SK-N-MC (cell line): Measurements from ENCODE around the gene PPP2R3A.

ENCODE experiments used
- DNase-seq: peaks from one replicate; pipeline ENCODE4 v3.0.0-alpha.2; 2011; ENCODE audit warnings: low read depth, low spot score
- H3K27ac ChIP-seq: fragments of 200-600 bp; sonication (generic); 2 replicates; pipeline ENCODE4 v1.5.1; 2016; ENCODE audit warnings: mixed run types
- H3K36me3 ChIP-seq: fragments of 200-600 bp; sonication (generic); 2 replicates; pipeline ENCODE4 v1.6.1; 2017; ENCODE audit warnings: antibody characterized with exemption, low read length, mixed read lengths; ENCODE audit not compliant: insufficient read depth
- H3K4me3 ChIP-seq: fragments of 200-600 bp; sonication (generic); 2 replicates; pipeline ENCODE4 v1.5.1; 2016
- H3K9ac ChIP-seq: fragments of 200-600 bp; sonication (generic); 2 replicates; pipeline ENCODE4 v1.8.0; 2017; ENCODE audit warnings: mixed run types, mixed read lengths; ENCODE audit not compliant: insufficient read length
- H3K9me3 ChIP-seq: fragments of 200-600 bp; sonication (generic); 2 replicates; pipeline ENCODE4 v1.6.1; 2017; ENCODE audit warnings: low read depth, mild to moderate bottlenecking, antibody characterized with exemption, low read length, moderate library complexity, mixed read lengths
- EZH2 ChIP-seq: fragments of 200-600 bp; sonication (generic); IDR thresholded peaks from one replicate; pipeline ENCODE4 v1.6.1; 2017; ENCODE audit warnings: antibody characterized with exemption
- FOXP2 ChIP-seq: optimal IDR thresholded peaks from 2 replicates; pipeline ENCODE3; 2011; ENCODE audit warnings: mild to moderate bottlenecking, moderate library complexity; ENCODE audit not compliant: insufficient read depth; ENCODE audit errors: extremely low read length, control extremely low read depth
- POLR2AphosphoS5 ChIP-seq: IDR thresholded peaks from 2 replicates; pipeline ENCODE4 v1.6.1; 2012; ENCODE audit warnings: mild to moderate bottlenecking, low read depth, low read length, borderline replicate concordance

PPP2R3A gene

DNA sequence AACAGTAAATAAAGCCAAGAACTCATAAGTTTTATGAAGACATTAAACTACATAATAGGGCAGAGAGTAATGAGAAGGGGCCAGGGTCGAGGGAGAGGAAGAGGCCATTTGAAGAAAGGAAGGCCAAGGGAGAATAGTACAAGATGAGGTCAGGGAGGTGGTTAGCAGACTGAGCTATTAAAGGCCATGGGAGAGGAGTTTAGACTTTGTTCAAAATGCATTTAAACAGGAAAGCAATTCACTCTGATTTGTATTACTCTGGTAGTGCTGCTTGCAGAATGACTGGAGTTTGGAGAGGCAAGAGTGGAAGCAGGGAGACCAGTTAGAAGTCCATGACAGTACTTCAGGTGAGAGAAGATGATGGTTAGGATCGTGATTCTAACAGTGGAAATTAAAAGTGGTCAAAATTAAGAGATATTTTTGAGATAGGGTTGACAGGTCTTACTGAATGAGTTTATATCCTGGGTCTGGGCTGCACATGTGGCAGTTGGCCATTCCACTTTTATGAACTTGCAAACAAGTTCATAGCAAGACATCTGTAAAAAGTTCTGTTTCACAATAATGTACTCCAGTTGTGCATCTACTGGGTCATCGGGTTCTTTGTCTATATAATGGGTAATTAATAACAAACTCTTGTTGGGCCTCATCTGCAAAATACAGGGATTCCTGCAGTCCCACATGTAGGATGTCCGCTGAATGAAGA, 16.3 kb downstream of the PPP2R3A start:
- Histone ChIP-seq H3K9ac (no peak overlapping the region), H3K9me3 (no peaks in the 10 kb centered on the region), H3K27ac (no peak overlapping the region), H3K36me3 (no peaks in the 10 kb centered on the region), H3K4me3 (no peak overlapping the region)
- no peak for TF ChIP-seq FOXP2
- TF ChIP-seq EZH2, result no peak
- no peak for TF ChIP-seq POLR2AphosphoS5
- no peak for DNase-seq

DNA sequence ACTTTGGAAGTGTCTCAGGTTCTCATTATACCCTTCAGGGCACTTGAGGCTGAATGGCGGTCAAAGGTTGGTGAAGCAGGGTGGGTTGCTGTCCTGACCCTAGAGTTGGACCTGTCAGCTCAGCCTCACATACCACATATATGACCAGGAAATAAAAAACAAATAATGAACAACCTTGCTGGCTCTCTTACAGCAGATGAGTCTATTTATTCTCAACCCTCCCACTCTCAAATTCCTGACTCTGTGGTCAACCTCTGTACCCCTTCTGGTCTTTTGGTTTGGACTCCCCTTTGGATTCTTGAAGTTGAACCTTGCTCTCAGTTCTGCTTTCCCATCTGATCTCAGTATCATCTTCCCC, 16.9 kb downstream of the PPP2R3A start:
- Histone ChIP-seq H3K4me3 (no peak overlapping the region), H3K27ac (no peak overlapping the region), H3K36me3 (no peaks in the 10 kb centered on the region), H3K9me3 (no peaks in the 10 kb centered on the region), H3K9ac (no peak overlapping the region)
- TF ChIP-seq FOXP2, result no peak
- no peak for TF ChIP-seq EZH2
- no peak for TF ChIP-seq POLR2AphosphoS5
- no peak for DNase-seq

GRCh38 chr3:135982922-135983581, 17.5 kb downstream of the PPP2R3A start:
- TF ChIP-seq POLR2AphosphoS5 (no peak), FOXP2 (no peak), EZH2 (no peak)
- no peaks in the 10 kb centered on the region for H3K9me3 ChIP-seq
- no peak for DNase-seq

DNA sequence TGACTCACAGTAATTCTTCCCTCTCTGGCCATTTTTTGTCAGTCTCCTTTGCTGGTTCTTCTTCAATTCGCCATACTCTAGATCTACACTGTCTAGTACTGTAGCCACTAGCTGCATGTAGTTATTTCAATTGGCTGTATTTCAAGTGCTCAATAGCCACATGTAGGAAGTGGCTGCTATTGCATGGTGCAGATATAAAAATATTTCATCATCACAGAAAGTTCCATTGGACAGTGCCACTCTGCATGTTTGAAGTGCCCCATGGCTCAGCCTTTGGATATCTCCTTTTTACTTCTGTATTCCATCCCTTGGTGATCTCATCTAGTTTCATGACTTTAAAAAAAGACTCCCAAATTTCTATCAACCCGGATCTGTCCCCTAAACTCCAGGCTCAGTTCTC, 22.1 kb downstream of the PPP2R3A start:
- TF ChIP-seq FOXP2, result no peak
- no peak for TF ChIP-seq POLR2AphosphoS5
- no peak for TF ChIP-seq EZH2
- Histone ChIP-seq H3K9me3 (no peaks in the 10 kb centered on the region), H3K27ac (no peak overlapping the region), H3K36me3 (no peaks in the 10 kb centered on the region), H3K4me3 (no peak overlapping the region), H3K9ac (no peak overlapping the region)
- DNase-seq, result no peak

More at GRCh38 chr3:135982922-135983581, 17.5 kb downstream of the PPP2R3A start:
- no peak overlapping the region for H3K9ac ChIP-seq
- no peaks in the 10 kb centered on the region for H3K36me3 ChIP-seq
- no peak overlapping the region for H3K27ac ChIP-seq
- H3K4me3 ChIP-seq, result no peak overlapping the region

- TF ChIP-seq EZH2 (no peak), FOXP2 (no peak), POLR2AphosphoS5 (no peak)
- H3K27ac ChIP-seq, result no peak overlapping the region
- no peak for DNase-seq
- H3K36me3 ChIP-seq, result no peaks in the 10 kb centered on the region
- H3K9me3 ChIP-seq, result no peaks in the 10 kb centered on the region
- H3K9ac ChIP-seq, result no peak overlapping the region
- H3K4me3 ChIP-seq, result no peak overlapping the region
Measured at GRCh38 chr3:135989242-135989641, 23.7 kb downstream of the PPP2R3A start.

- Histone ChIP-seq H3K9me3 (no peaks in the 10 kb centered on the region), H3K9ac (no peak overlapping the region), H3K27ac (no peak overlapping the region), H3K36me3 (no peaks in the 10 kb centered on the region), H3K4me3 (no peak overlapping the region)
- DNase-seq, result no peak
- TF ChIP-seq FOXP2 (no peak), POLR2AphosphoS5 (no peak), EZH2 (no peak)
Measured at GRCh38 chr3:135990903-135991302, 25.4 kb downstream of the PPP2R3A start.

GRCh38 chr3:135991621-135992020, 26.1 kb downstream of the PPP2R3A start:
- no peak overlapping the region for H3K9ac ChIP-seq
- DNase-seq, result no peak
- no peak for TF ChIP-seq POLR2AphosphoS5
- TF ChIP-seq FOXP2, result no peak
- no peak for TF ChIP-seq EZH2
- H3K4me3 ChIP-seq, result no peak overlapping the region
- H3K9me3 ChIP-seq, result no peaks in the 10 kb centered on the region
- H3K36me3 ChIP-seq, result no peaks in the 10 kb centered on the region
- H3K27ac ChIP-seq, result no peak overlapping the region

DNA sequence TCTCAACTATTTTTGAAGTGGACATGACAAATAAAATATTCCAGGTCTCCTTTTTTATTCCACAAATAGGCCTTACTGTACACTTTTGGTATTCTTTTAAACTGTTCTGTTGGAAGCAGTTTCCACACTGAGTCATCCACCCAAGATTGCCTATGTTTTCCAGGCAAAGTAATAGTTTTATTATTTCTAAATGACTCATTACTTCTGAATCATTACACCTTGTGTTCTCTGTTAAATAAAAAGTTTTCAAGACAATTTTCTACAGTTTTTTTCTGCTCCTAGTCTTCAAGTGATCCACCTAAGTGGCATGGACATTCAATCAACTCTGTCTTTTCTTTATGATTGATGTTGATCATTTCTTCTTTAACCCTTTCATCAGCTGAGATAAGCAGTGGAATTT, 26.5 kb downstream of the PPP2R3A start:
- no peak overlapping the region for H3K27ac ChIP-seq
- no peaks in the 10 kb centered on the region for H3K9me3 ChIP-seq
- no peak for TF ChIP-seq POLR2AphosphoS5
- TF ChIP-seq FOXP2, result no peak
- TF ChIP-seq EZH2, result no peak

DNA sequence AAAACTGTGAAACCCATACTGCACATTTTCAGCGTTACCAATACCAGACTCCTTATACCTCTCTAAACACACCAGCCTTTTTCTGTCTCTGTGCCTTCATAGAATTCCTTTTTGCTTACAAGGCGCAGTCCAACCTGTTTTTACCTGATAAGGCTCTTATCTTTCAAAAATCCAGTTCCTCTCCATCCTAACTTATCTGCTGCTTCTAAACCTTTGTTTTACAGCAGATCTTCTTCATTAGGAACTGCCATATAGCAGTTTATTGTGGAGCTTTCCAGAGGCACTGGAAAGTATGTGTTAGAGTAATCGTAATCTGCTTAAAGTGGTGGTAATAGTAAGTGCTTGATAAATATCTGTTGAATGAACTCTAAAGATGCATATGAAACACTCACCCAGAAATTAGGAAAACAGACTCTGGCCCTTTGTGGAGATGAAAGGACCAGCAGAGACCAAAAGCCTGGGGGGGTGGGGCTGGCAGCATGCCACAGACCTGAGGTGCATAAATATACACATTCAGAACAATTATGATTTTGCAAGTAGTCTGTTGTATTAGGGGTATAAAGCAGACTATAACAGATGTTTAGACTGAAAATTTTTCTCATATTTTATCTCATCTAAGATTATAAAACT, 29.3 kb downstream of the PPP2R3A start:
- Histone ChIP-seq H3K9ac (no peak overlapping the region), H3K27ac (no peak overlapping the region), H3K36me3 (no peaks in the 10 kb centered on the region), H3K9me3 (no peaks in the 10 kb centered on the region), H3K4me3 (no peak overlapping the region)
- DNase-seq, result no peak
- TF ChIP-seq FOXP2 (no peak), EZH2 (no peak), POLR2AphosphoS5 (no peak)

More for the DNA sequence above, 26.5 kb downstream of the PPP2R3A start:
- Histone ChIP-seq H3K9ac (no peak overlapping the region), H3K36me3 (no peaks in the 10 kb centered on the region), H3K4me3 (no peak overlapping the region)
- DNase-seq, result no peak
